Endothelial cell of umbilical vein (primary cell): Measurements from ENCODE around the gene CDC42SE2.

Experiments
- CTCF ChIP-seq, 2 donors: IDR thresholded peaks; 1 replicate in 1 of 2; 2 replicates in 1 of 2; pipeline ENCODE4 v1.5.1; 2011; ENCODE audit warnings: low read length in 2 of 2, mild to moderate bottlenecking in 2 of 2, moderate library complexity in 2 of 2, control low read depth in 1 of 2, inconsistent platforms in 1 of 2, low read depth in 1 of 2; ENCODE audit not compliant: insufficient read depth in 1 of 2; ENCODE audit errors: extremely low read depth in 1 of 2
- POLR2A ChIP-seq: IDR thresholded peaks from 2 replicates; pipeline ENCODE4 v1.6.1; 2012; ENCODE audit warnings: low read depth, mild to moderate bottlenecking, control low read depth, low read length

GRCh38 chr5:131281868-131282234 lies 18.0 kb downstream of the CDC42SE2 start:
- no peak for TF ChIP-seq CTCF (IDR thresholded peaks at IDR 0.05; ENCODE audit: extremely low read depth in 1 of 2, insufficient read depth in 1 of 2, low read depth in 1 of 2, low read length in 2 of 2)
- no peak for TF ChIP-seq POLR2A
